ENCODE data around the gene ZNF438.
A peak's percentile ranks its signal among the peaks of the same experiment; 100 is the strongest.

ZNF438 gene

DNA sequence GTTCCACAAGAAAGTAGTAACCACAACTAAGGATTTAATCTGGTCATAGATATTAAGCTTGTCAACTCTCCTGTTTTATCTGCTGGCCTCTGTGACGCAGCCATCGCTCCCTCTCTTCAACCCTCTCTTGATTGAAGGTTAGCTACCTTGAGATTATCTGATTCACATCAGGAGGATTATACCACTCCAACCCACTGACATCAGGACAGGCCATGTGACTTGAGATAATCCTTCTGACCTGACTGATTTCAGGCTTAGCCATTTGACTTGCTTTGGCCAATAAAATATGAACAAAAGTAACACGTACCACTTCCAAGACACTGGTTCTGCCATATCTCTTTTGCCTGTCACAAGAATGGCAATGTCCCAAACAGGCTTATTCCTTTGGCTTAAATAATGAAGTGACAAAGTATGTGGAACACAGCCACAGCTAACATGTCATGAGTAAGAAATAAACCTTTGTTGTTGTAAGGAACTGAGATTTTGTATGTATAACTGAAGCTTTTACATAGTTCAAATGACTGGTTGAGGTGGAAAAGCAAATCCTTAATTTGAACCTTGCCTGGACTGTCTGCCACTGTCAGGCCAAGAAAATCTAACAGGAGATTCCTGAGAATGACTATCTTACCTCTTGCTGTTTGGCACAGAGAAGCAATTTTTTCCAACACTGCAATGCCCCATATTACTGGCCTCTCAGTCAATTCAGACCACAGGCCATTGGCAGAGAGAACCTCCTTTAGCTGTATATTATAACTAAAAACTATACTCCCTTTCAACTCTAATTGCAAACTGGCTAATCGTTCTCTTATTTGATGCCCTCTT is 13.9 kb downstream of the ZNF438 start:
- H3K27ac Mint-ChIP-seq = no peak overlapping the region
- intact Hi-C loops (cut with micrococcal nuclease) = no loop called here
- no peaks in the 10 kb centered on the region for H3K9me3 Mint-ChIP-seq
- H3K27me3 Mint-ChIP-seq = no peaks in the 10 kb centered on the region
- H3K4me1 Mint-ChIP-seq (ENCODE audit: low read depth) = peaks cover 11% of the 10 kb centered on the region
- no peak overlapping the region for H3K4me3 Mint-ChIP-seq
- peaks cover 9% of the 10 kb centered on the region for H3K36me3 Mint-ChIP-seq (ENCODE audit: low read depth)

DNA sequence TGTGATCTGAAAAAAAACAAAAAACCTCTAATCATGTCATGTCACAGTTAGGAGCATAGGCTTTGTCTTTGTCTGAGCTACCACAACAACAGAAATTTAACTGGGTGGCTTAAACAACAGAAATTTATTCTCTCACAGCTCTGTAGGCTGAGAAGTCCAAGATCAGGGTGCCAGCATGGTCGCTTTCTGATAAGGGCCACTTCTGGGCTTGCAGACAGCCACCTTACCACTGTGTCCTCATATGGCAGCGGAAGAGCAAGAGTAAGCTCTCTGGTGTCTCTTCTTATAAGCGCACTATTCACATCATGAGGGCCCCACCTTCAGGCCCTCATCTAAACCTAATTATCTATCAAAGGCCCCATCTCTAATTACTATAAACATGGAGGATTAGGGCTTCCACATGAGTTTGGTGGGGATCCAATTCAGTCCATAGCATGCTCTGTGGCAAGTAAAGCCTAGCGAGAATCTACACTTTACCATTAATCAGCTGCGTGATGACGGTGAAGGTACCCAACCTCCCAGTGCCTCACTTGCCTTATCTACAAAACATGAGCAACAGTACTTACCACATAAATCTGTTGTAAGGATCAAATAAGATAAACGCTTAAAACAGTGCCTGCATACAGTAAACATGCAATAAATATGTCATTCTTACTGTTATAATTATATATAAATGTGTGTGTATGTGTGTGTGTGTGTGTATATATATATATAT is 17.3 kb downstream of the ZNF438 start:
- Mint-ChIP-seq H3K9me3 (no peaks in the 10 kb centered on the region), H3K4me1 (ENCODE audit: low read depth) (peaks cover 18% of the 10 kb centered on the region), H3K27ac (no peak overlapping the region), H3K4me3 (no peak overlapping the region), H3K36me3 (ENCODE audit: low read depth) (peaks cover 9% of the 10 kb centered on the region), H3K27me3 (no peaks in the 10 kb centered on the region)
- intact Hi-C loops (cut with micrococcal nuclease) = no loop called here

DNA sequence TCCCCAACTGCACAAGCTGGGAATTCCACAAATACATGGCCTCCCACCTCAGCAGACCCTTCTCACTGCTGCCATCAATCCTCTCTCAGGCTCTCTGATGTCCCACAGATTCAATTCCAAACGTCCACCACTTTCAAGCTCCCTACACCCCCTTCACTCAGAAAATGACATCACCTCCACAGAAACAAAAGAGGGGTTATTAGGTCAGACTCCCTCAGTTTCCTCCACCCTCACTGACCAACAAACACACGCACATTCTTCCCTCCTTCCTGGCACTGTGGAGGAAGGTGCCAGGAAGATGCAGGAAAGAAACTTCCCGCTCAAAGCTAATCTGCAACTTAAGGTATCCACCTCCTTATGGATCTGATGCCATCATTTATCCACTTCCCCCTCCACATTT is 18.3 kb downstream of the ZNF438 start:
- H3K4me3 Mint-ChIP-seq = no peak overlapping the region
- no peak overlapping the region for H3K27ac Mint-ChIP-seq
- intact Hi-C loops (cut with micrococcal nuclease) = no loop called here
- H3K9me3 Mint-ChIP-seq = no peaks in the 10 kb centered on the region
- H3K4me1 Mint-ChIP-seq (ENCODE audit: low read depth) = peaks cover 20% of the 10 kb centered on the region
- peaks cover 9% of the 10 kb centered on the region for H3K36me3 Mint-ChIP-seq (ENCODE audit: low read depth)
- no peaks in the 10 kb centered on the region for H3K27me3 Mint-ChIP-seq

DNA sequence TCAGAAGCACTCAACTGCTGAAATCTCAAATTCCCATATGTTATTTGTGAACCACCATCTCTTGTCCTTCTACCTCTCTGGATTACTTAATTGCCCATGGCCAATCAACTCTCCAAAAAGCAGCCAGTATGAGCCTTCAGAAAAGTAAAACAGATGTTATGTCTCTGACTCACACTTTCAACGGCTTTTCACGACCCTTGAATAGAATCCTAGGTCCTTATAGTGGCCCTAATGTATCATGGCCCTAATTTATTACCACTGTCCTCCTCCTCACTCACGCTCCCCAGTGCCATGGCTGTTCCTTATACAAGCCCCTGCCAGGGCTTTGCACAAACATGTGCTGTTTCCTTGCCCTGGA is 20.0 kb downstream of the ZNF438 start:
- no peaks in the 10 kb centered on the region for H3K27me3 Mint-ChIP-seq
- H3K36me3 Mint-ChIP-seq (ENCODE audit: low read depth) = peaks cover 9% of the 10 kb centered on the region
- intact Hi-C loops (cut with micrococcal nuclease) = no loop called here
- H3K27ac Mint-ChIP-seq = peak overlapping the region; percentile 18
- H3K9me3 Mint-ChIP-seq = no peaks in the 10 kb centered on the region
- H3K4me3 Mint-ChIP-seq = no peak overlapping the region
- peaks cover 33% of the 10 kb centered on the region for H3K4me1 Mint-ChIP-seq (ENCODE audit: low read depth)

- Mint-ChIP-seq H3K4me3 (no peak overlapping the region), H3K9me3 (no peaks in the 10 kb centered on the region), H3K27ac (peak overlapping the region; percentile 18), H3K4me1 (ENCODE audit: low read depth) (peaks cover 38% of the 10 kb centered on the region), H3K36me3 (ENCODE audit: low read depth) (peaks cover 9% of the 10 kb centered on the region), H3K27me3 (no peaks in the 10 kb centered on the region)
- intact Hi-C loops (cut with micrococcal nuclease) = no loop called here
Observed at GRCh38 chr10:31011017-31011664, 20.5 kb downstream of the ZNF438 start.

GRCh38 chr10:31010062-31010461 is 21.6 kb downstream of the ZNF438 start:
- H3K9me3 Mint-ChIP-seq = no peaks in the 10 kb centered on the region
- H3K36me3 Mint-ChIP-seq (ENCODE audit: low read depth) = peaks cover 9% of the 10 kb centered on the region
- intact Hi-C loops (cut with micrococcal nuclease) = no loop called here
- H3K27ac Mint-ChIP-seq = no peak overlapping the region
- H3K4me3 Mint-ChIP-seq = no peak overlapping the region
- H3K4me1 Mint-ChIP-seq (ENCODE audit: low read depth) = peaks cover 48% of the 10 kb centered on the region
- H3K27me3 Mint-ChIP-seq = no peaks in the 10 kb centered on the region

GRCh38 chr10:31005895-31006294 is 25.8 kb downstream of the ZNF438 start:
- intact Hi-C loops (cut with micrococcal nuclease) = no loop called here
- Mint-ChIP-seq H3K4me1 (ENCODE audit: low read depth) (peaks cover 60% of the 10 kb centered on the region), H3K4me3 (no peak overlapping the region), H3K36me3 (ENCODE audit: low read depth) (no peaks in the 10 kb centered on the region), H3K9me3 (no peaks in the 10 kb centered on the region), H3K27me3 (no peaks in the 10 kb centered on the region), H3K27ac (peak overlapping the region; percentile 68)

DNA sequence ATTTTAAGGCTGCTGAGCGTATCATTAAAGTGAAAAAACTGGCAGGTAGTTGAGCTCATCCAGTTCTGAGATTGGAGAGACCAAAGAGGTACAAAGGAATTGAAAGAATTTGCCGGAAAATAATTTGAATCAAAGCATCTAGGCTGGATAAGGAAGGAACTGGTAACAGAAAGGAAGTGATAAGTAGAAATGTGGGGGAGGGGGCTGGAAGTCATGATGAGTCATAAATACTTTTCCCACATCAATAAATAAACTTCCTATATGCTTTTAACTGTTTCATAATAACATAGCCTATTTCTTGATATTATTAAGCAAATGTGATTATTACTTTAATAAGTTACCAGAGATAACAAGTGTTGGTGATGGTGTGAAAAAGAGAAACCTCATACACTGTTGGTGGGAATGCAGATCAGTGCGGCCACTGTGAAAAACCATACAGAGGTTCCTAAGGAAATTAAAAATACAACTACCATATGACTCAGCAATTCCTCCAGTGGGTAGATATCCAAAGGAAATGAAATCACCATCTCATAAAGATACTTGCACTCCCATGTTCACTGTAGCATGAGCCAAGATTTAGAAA is 27.0 kb downstream of the ZNF438 start:
- intact Hi-C loops (cut with micrococcal nuclease) = no loop called here
- no peaks in the 10 kb centered on the region for H3K9me3 Mint-ChIP-seq
- H3K4me1 Mint-ChIP-seq (ENCODE audit: low read depth) = peaks cover 70% of the 10 kb centered on the region
- no peaks in the 10 kb centered on the region for H3K27me3 Mint-ChIP-seq
- H3K36me3 Mint-ChIP-seq (ENCODE audit: low read depth) = no peaks in the 10 kb centered on the region
- peak overlapping the region; percentile 2 for H3K27ac Mint-ChIP-seq
- no peak overlapping the region for H3K4me3 Mint-ChIP-seq

DNA sequence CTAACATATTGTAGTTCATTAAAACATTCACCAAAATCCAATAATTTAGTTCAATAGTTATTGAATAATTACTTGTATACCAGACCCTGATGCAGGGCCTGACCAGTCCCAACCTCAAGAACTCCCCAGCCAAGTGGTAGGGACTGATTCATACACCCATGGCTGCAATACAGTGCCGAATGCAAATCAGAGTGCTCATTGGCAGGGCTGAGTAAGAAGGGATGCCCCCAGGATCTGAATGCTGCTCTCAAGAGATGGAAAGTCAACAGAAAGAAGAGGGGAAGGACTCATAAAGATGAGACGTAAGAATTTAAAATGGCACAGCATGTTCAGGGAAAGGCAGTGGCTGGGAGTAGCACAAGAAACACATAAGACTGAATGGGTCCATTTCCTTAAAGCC is 29.9 kb downstream of the ZNF438 start:
- peak overlapping the region; percentile 72 for H3K27ac Mint-ChIP-seq

GRCh38 chr10:31000867-31001266 is 30.8 kb downstream of the ZNF438 start:
- Mint-ChIP-seq H3K9me3 (no peaks in the 10 kb centered on the region), H3K27me3 (no peaks in the 10 kb centered on the region), H3K36me3 (ENCODE audit: low read depth) (peaks cover 13% of the 10 kb centered on the region), H3K4me1 (ENCODE audit: low read depth) (peaks cover 73% of the 10 kb centered on the region), H3K4me3 (no peak overlapping the region), H3K27ac (peak overlapping the region; percentile 96)
- intact Hi-C loops (cut with micrococcal nuclease) = no loop called here

More for the DNA sequence above, 29.9 kb downstream of the ZNF438 start:
- intact Hi-C loops (cut with micrococcal nuclease) = no loop called here
- Mint-ChIP-seq H3K4me3 (no peak overlapping the region), H3K4me1 (ENCODE audit: low read depth) (peaks cover 73% of the 10 kb centered on the region), H3K27me3 (no peaks in the 10 kb centered on the region), H3K36me3 (ENCODE audit: low read depth) (peaks cover 12% of the 10 kb centered on the region), H3K9me3 (no peaks in the 10 kb centered on the region)

DNA sequence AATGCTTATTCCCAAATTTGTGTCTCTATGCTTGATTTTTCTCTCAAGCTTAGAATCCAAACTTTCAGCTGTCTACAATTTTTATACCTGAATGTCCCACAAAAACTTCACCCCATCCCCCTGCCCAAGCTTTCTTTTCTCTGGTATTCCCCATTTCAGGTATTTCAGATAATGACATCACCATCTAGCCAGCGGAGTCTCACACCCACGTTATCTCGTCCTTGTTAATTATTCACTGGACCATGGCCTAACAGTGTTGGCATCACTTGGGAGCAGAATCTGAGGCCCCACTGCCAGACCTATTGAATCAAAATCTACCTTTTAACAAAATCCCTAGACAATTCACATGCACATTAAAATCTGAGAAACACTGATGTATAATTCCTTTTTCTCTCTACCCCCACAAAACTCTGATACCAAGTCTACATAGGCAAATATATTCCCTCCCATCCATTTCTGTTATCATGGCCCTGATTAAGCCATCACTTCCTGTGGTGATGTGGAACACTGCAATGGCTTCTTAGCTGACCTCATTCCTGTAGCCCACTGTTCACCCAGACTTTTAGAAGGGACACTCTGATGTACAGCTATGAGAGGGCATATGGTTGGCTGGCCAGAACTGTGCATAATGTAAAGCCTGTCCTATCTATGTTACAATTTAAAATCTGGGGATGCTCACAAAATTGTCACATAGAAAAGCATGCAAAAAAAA is 31.4 kb downstream of the ZNF438 start:
- H3K27ac Mint-ChIP-seq = peak overlapping the region; percentile 96
- no peak overlapping the region for H3K4me3 Mint-ChIP-seq
- H3K9me3 Mint-ChIP-seq = peaks cover 1% of the 10 kb centered on the region
- intact Hi-C loops (cut with micrococcal nuclease) = no loop called here
- H3K36me3 Mint-ChIP-seq (ENCODE audit: low read depth) = peaks cover 14% of the 10 kb centered on the region
- peaks cover 72% of the 10 kb centered on the region for H3K4me1 Mint-ChIP-seq (ENCODE audit: low read depth)
- no peaks in the 10 kb centered on the region for H3K27me3 Mint-ChIP-seq

DNA sequence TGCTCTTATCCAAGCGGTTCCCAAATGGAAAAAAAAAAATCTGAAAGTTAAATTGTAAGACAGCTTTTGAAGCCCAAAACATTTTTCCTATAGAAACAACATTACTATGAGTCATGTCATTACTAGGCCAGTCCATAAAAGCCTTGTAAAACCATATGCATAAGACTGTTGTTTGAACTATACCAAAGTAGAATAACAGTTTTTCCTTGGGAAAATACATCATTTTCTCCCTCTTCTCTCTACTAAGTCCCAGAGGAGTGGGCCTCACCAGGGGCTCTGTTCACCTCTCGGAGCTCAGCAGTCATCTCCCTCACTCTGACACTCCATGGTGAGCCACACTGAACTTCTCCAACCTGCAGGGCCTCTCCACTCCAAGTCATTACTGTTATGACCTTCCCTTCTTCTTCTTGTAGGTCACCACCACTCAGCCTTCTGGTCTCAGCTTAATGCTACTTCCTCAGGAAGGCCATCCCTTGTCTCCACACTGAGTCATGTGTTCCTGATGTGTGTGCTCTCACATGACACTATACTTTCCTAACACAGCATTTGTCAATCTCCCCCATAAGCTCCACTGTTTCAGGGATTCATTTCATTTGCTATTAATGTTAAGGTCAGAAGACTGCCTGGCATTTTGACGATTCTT is 32.5 kb downstream of the ZNF438 start:
- Mint-ChIP-seq H3K4me3 (peak overlapping the region; percentile 85), H3K27ac (peak overlapping the region; percentile 96), H3K36me3 (ENCODE audit: low read depth) (peaks cover 24% of the 10 kb centered on the region), H3K9me3 (peaks cover 8% of the 10 kb centered on the region), H3K27me3 (no peaks in the 10 kb centered on the region), H3K4me1 (ENCODE audit: low read depth) (peaks cover 62% of the 10 kb centered on the region)
- intact Hi-C loops (cut with micrococcal nuclease) = loop anchor here (1.0 kb wide), 1 partner anchor 32 kb away; the partner anchor contains the start of gene ZNF438
